ENCODE measurements around the gene WRAP73. TPM values are rescaled to one million over a fixed set of nuclear protein-coding genes. Genes with fewer than 3 reads are reported as not detected.

Gene WRAP73
- total RNA-seq, 5 donors from 2014 or later (not counting 1 experiment from before 2014, with no cell fraction given): 33.7 to 44.9 (median 39.8) TPM

DNA sequence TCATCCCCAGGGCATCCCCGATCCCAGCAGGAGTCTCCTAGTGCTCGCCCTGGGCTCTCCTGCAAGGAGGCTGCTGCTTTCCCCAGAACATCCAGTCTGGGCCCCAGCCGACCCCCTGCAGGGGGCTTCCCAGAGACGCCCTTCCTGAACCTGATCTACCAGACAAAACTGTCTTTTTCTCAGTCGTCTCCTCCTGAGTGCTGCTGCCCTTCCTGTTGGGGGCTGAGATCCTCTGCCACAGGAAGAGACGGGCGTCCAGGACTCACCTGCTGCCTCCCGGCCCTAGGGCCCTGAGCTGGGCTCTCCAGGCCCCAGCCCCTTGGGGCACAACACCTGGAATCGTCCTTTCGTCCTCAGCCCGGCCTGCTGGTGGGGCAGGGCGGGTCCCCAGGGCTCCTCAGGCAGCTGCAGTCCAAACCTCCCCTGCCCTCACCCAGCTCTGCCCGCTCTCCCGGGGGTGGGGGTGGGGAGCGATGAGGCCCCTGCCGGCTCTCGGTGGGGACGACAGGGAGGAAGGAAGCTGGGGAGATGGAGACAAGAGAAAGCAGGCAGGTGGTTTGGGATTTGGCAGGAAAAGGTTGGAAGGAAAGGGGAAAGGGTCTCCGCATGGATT lies 39.3 kb upstream of the WRAP73 start:
- Mint-ChIP-seq H3K27ac (no peak overlapping the region), H3K9me3 (no peaks in the 10 kb centered on the region), H3K27me3 (peaks cover 0 to 4% of the 10 kb centered on the region in 2 donors), H3K4me1 (no peaks in the 10 kb centered on the region), H3K36me3 (no peaks in the 10 kb centered on the region), H3K4me3 (no peak overlapping the region)
- peaks cover 0 to 40% of the 10 kb centered on the region in 2 experiments for H3K27me3 ChIP-seq (replicated peaks in 1 of 2; ENCODE audit: control insufficient read depth in 2 of 2, extremely low read depth in 1 of 2, insufficient read depth in 2 of 2, low read length in 1 of 2)
- H3K4me3 ChIP-seq (ENCODE audit: control insufficient read depth in 1 of 2, extremely low read depth in 1 of 2, low read length in 1 of 2): no peak overlapping the region
- DNase-seq (no peak), ATAC-seq (replicated peaks in 1 of 4) (no peak)
- WGBS (ENCODE audit: insufficient coverage): 63% methylated on average over 11 of the region's 19 CpGs
- no peaks in the 10 kb centered on the region for H3K4me1 ChIP-seq (ENCODE audit: control insufficient read depth in 1 of 2, extremely low read depth in 1 of 2, insufficient read depth in 2 of 2, low read length in 2 of 2)
- CTCF ChIA-PET: no interaction called here
- no peaks in the 10 kb centered on the region for H3K9me3 ChIP-seq
- no peaks in the 10 kb centered on the region for H3K36me3 ChIP-seq (ENCODE audit: control insufficient read depth in 2 of 2, extremely low read depth in 1 of 2, insufficient read depth in 1 of 2, low read length in 1 of 2)
- H3K27ac ChIP-seq (ENCODE audit: low read length): no peak overlapping the region
- POLR2A ChIA-PET: no interaction called here

DNA sequence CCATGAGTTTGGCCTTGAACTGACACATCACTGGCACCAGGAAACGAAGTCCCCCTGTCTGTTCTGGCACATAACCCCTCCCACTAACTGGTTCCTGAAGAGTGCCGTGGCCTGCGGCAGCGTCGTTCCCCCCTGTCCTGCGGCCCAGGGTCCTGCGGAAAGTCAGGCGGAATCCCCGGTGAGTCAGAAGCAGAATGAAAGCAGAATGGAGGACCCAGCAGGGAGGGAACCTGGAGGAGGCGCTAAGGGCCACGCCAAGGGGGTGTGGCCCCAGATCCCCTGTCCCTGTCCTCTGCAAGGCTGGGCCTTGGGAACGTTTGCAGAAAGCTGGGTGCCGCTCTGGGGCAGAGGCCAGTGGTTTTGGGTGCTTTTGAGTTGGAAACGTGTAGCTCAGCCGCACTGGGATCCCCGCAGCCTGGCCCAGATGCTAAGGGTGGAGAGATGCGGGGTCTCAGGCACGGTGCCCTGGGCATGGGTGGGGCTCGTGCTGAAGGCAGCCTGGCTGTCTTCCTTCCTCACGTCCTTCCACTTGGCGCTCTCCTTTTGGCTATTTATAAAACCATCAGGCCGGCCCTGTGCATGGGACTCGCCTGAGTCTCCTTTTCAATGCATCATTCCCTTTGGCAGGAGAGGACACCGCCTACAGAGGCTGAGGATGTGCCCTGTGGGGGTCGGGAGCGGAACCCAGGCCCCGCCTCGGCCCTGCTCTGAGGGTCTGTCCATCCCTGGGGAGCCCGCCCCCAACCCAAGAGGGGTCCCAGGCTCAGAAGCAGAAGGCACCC lies 38.6 kb upstream of the WRAP73 start:
- DNase-seq (no peak), ATAC-seq (replicated peaks in 1 of 4) (no peak)

DNA sequence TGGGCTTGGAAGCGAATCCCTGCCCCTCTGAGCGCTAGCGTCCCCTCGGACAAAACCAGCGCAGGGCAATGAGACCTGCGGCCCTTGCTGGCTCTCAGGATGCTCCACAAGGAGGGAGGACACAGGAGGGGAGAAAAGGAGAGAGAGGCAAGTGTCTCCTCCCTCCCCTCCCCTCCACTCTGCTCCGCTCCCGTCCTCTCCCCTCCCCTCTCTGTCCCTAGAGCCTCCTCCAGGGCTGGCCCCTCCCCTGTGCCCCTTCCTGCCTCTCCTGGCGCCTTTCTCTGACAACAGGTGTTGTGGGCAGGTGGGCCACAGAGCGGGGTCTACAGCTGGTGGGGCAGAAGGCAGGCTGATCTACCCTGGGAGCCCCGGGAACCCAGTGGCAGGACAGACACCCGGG lies 37.6 kb upstream of the WRAP73 start:
- H3K4me3 ChIP-seq (ENCODE audit: control insufficient read depth in 1 of 2, extremely low read depth in 1 of 2, low read length in 1 of 2): no peak overlapping the region
- H3K36me3 ChIP-seq (ENCODE audit: control insufficient read depth in 2 of 2, extremely low read depth in 1 of 2, insufficient read depth in 1 of 2, low read length in 1 of 2): no peaks in the 10 kb centered on the region
- no peaks in the 10 kb centered on the region for H3K9me3 ChIP-seq
- WGBS (ENCODE audit: insufficient coverage): 52% methylated on average over 4 of the region's 12 CpGs
- DNase-seq (no peak), ATAC-seq (replicated peaks in 1 of 4) (no peak)
- no peaks in the 10 kb centered on the region for H3K4me1 ChIP-seq (ENCODE audit: control insufficient read depth in 1 of 2, extremely low read depth in 1 of 2, insufficient read depth in 2 of 2, low read length in 2 of 2)
- H3K9me3 Mint-ChIP-seq: no peaks in the 10 kb centered on the region
- ChIA-PET POLR2A (no interaction called here), CTCF (no interaction called here)
- peaks cover 0 to 12% of the 10 kb centered on the region in 2 donors for H3K27me3 Mint-ChIP-seq
- H3K27ac ChIP-seq (ENCODE audit: low read length): no peak overlapping the region
- peaks cover 0 to 55% of the 10 kb centered on the region in 2 experiments for H3K27me3 ChIP-seq (replicated peaks in 1 of 2; ENCODE audit: control insufficient read depth in 2 of 2, extremely low read depth in 1 of 2, insufficient read depth in 2 of 2, low read length in 1 of 2)
- H3K27ac Mint-ChIP-seq: no peak overlapping the region
- H3K4me3 Mint-ChIP-seq: no peak overlapping the region
- no peaks in the 10 kb centered on the region for H3K4me1 Mint-ChIP-seq
- no peaks in the 10 kb centered on the region for H3K36me3 Mint-ChIP-seq

More for the DNA sequence above, 38.6 kb upstream of the WRAP73 start:
- Histone ChIP-seq H3K27ac (ENCODE audit: low read length) (no peak overlapping the region), H3K4me3 (ENCODE audit: control insufficient read depth in 1 of 2, extremely low read depth in 1 of 2, low read length in 1 of 2) (no peak overlapping the region), H3K9me3 (no peaks in the 10 kb centered on the region), H3K4me1 (ENCODE audit: control insufficient read depth in 1 of 2, extremely low read depth in 1 of 2, insufficient read depth in 2 of 2, low read length in 2 of 2) (no peaks in the 10 kb centered on the region), H3K36me3 (ENCODE audit: control insufficient read depth in 2 of 2, extremely low read depth in 1 of 2, insufficient read depth in 1 of 2, low read length in 1 of 2) (no peaks in the 10 kb centered on the region), H3K27me3 (replicated peaks in 1 of 2; ENCODE audit: control insufficient read depth in 2 of 2, extremely low read depth in 1 of 2, insufficient read depth in 2 of 2, low read length in 1 of 2) (peaks cover 0 to 47% of the 10 kb centered on the region in 2 experiments)
- Mint-ChIP-seq H3K36me3 (no peaks in the 10 kb centered on the region), H3K27ac (no peak overlapping the region), H3K27me3 (peaks cover 0 to 5% of the 10 kb centered on the region in 2 donors), H3K4me1 (no peaks in the 10 kb centered on the region), H3K9me3 (no peaks in the 10 kb centered on the region), H3K4me3 (no peak overlapping the region)
- POLR2A ChIA-PET: no interaction called here
- 56% methylated on average over 24 of the region's 29 CpGs for WGBS (ENCODE audit: insufficient coverage)
- CTCF ChIA-PET: no interaction called here

DNA sequence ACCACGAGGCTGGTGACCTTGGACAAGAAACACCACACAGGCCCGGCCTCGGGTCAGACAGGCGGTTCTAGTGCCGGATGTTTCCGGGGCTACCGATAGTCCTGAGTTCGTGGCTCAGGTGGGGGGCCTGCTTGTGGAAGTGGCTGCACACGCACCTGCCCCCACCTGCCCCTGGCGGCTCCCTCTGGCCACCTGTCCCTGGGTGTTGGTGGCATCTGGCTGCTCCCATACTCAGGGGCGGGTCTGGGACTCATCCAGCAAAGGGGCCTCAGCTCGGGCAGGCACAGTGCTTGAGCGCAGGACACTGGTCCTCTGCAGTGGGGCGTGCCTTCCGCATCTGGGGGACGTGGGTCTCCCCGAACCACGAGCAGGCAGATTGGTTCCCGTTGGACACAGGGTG lies 36.0 kb upstream of the WRAP73 start:
- no peak for DNase-seq

DNA sequence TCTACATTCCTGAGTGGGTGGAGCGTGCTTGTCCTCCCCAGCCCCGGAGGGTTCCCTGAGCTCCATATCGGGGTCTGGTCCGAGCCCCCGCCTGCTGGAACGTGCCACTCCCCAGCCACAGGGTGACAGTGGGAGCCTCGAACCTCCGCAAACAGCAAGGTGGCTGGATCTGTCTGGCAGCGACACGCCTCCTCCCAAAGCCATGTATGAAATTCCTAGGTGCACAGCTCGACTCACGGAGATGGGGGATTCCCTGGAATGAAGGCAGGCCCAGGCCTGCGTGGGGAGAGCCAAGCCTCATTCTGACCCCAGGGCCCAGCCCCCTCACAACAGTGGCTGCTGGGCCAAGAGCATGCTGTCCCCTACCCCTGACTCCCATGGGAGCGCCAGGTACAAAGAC lies 35.3 kb upstream of the WRAP73 start:
- ATAC-seq (replicated peaks in 1 of 4) (no peak), DNase-seq (no peak)
- POLR2A ChIA-PET: no interaction called here
- Histone ChIP-seq H3K27ac (ENCODE audit: low read length) (no peak overlapping the region), H3K36me3 (ENCODE audit: control insufficient read depth in 2 of 2, extremely low read depth in 1 of 2, insufficient read depth in 1 of 2, low read length in 1 of 2) (no peaks in the 10 kb centered on the region), H3K4me1 (ENCODE audit: control insufficient read depth in 1 of 2, extremely low read depth in 1 of 2, insufficient read depth in 2 of 2, low read length in 2 of 2) (no peaks in the 10 kb centered on the region), H3K4me3 (ENCODE audit: control insufficient read depth in 1 of 2, extremely low read depth in 1 of 2, low read length in 1 of 2) (no peak overlapping the region), H3K9me3 (no peaks in the 10 kb centered on the region), H3K27me3 (replicated peaks in 1 of 2; ENCODE audit: control insufficient read depth in 2 of 2, extremely low read depth in 1 of 2, insufficient read depth in 2 of 2, low read length in 1 of 2) (peaks cover 0 to 66% of the 10 kb centered on the region in 2 experiments)
- Mint-ChIP-seq H3K9me3 (no peaks in the 10 kb centered on the region), H3K36me3 (no peaks in the 10 kb centered on the region), H3K27me3 (peaks cover 0 to 12% of the 10 kb centered on the region in 2 donors), H3K27ac (no peak overlapping the region), H3K4me3 (no peak overlapping the region), H3K4me1 (no peaks in the 10 kb centered on the region)
- CTCF ChIA-PET: no interaction called here
- 91% methylated on average over 9 of the region's 14 CpGs for WGBS (ENCODE audit: insufficient coverage)

More for the DNA sequence above, 36.0 kb upstream of the WRAP73 start:
- no peak overlapping the region for H3K4me3 ChIP-seq (ENCODE audit: control insufficient read depth in 1 of 2, extremely low read depth in 1 of 2, low read length in 1 of 2)
- no peaks in the 10 kb centered on the region for H3K4me1 Mint-ChIP-seq
- H3K9me3 Mint-ChIP-seq: no peaks in the 10 kb centered on the region
- WGBS (ENCODE audit: insufficient coverage): 81% methylated on average over 18 of the region's 19 CpGs
- H3K9me3 ChIP-seq: no peaks in the 10 kb centered on the region
- ChIA-PET CTCF (no interaction called here), POLR2A (no interaction called here)
- H3K4me1 ChIP-seq (ENCODE audit: control insufficient read depth in 1 of 2, extremely low read depth in 1 of 2, insufficient read depth in 2 of 2, low read length in 2 of 2): no peaks in the 10 kb centered on the region
- no peak overlapping the region for H3K4me3 Mint-ChIP-seq
- no peaks in the 10 kb centered on the region for H3K36me3 ChIP-seq (ENCODE audit: control insufficient read depth in 2 of 2, extremely low read depth in 1 of 2, insufficient read depth in 1 of 2, low read length in 1 of 2)
- H3K27me3 Mint-ChIP-seq: peaks cover 0 to 12% of the 10 kb centered on the region in 2 donors
- peaks cover 0 to 60% of the 10 kb centered on the region in 2 experiments for H3K27me3 ChIP-seq (replicated peaks in 1 of 2; ENCODE audit: control insufficient read depth in 2 of 2, extremely low read depth in 1 of 2, insufficient read depth in 2 of 2, low read length in 1 of 2)
- ATAC-seq (replicated peaks in 1 of 4): no peak
- H3K27ac Mint-ChIP-seq: no peak overlapping the region
- no peak overlapping the region for H3K27ac ChIP-seq (ENCODE audit: low read length)
- H3K36me3 Mint-ChIP-seq: no peaks in the 10 kb centered on the region

DNA sequence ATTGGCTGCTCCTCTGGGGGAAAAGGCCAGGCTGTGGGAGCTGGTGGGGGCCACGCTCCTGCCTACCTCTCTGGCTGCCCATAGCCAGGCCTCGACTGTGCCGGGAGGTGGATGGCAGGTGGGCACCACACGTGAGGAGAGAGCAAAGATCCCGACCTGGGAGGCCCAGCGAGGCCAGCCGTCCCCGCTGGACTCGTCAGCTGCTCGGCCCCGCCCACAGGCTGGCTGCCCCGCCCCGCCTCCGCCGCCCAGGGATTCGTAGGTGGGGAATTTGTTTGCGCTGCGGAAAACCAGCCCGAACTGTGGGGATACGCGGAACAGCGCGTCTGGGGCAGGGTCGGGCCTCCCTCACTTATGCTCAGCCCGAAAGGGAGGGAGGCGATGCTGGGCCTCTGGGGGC lies 34.1 kb upstream of the WRAP73 start:
- POLR2A ChIA-PET: no interaction called here
- Histone ChIP-seq H3K27me3 (replicated peaks in 1 of 2; ENCODE audit: control insufficient read depth in 2 of 2, extremely low read depth in 1 of 2, insufficient read depth in 2 of 2, low read length in 1 of 2) (peaks cover 0 to 67% of the 10 kb centered on the region in 2 experiments), H3K27ac (ENCODE audit: low read length) (no peak overlapping the region), H3K4me1 (ENCODE audit: control insufficient read depth in 1 of 2, extremely low read depth in 1 of 2, insufficient read depth in 2 of 2, low read length in 2 of 2) (peaks cover 0 to 3% of the 10 kb centered on the region in 2 experiments), H3K9me3 (no peaks in the 10 kb centered on the region), H3K36me3 (ENCODE audit: control insufficient read depth in 2 of 2, extremely low read depth in 1 of 2, insufficient read depth in 1 of 2, low read length in 1 of 2) (no peaks in the 10 kb centered on the region), H3K4me3 (ENCODE audit: control insufficient read depth in 1 of 2, extremely low read depth in 1 of 2, low read length in 1 of 2) (no peak overlapping the region)
- H3K9me3 Mint-ChIP-seq: no peaks in the 10 kb centered on the region
- no peak for DNase-seq
- H3K27me3 Mint-ChIP-seq: peaks cover 0 to 12% of the 10 kb centered on the region in 2 donors
- no peak overlapping the region for H3K4me3 Mint-ChIP-seq
- 30% methylated on average over 21 of the region's 26 CpGs for WGBS (ENCODE audit: insufficient coverage)
- H3K27ac Mint-ChIP-seq: no peak overlapping the region
- peaks cover 0 to 12% (median 11%) of the 10 kb centered on the region in 3 donors for H3K4me1 Mint-ChIP-seq
- no peaks in the 10 kb centered on the region for H3K36me3 Mint-ChIP-seq
- CTCF ChIA-PET: no interaction called here
- ATAC-seq (replicated peaks in 1 of 4): no peak
